Tibial artery (tissue), 4 donors: ENCODE results near the gene SYNPR.

Experiments used
- DNase-seq, 2 donors: peaks; one replicate each; pipeline ENCODE4 v3.0.0-alpha.2; 2019
- H3K27ac ChIP-seq, 2 donors: fragments of 200-600 bp; sonication (generic) in 1 of 2; 1 replicate in 1 of 2; 2 replicates in 1 of 2; pipeline ENCODE4 v1.5.1; 2018 to 2019; ENCODE audit warnings: mild to moderate bottlenecking in 1 of 2
- H3K27me3 ChIP-seq, 2 donors: fragments of 200-600 bp; sonication (generic) in 1 of 2; one replicate each; pipeline versions ENCODE4 v1.5.1 to v1.6.0; 2016 to 2019
- H3K36me3 ChIP-seq, 3 donors: fragments of 200-600 bp; sonication (generic) in 2 of 3; one replicate each; pipeline ENCODE4 v1.5.1; 2016 to 2019; ENCODE audit warnings: mild to moderate bottlenecking in 2 of 3
- H3K4me1 ChIP-seq, 4 donors: fragments of 200-600 bp; sonication (generic) in 2 of 4; 1 replicate in 3 of 4; 2 replicates in 1 of 4; pipeline ENCODE4 v1.5.1; 2016 to 2019
- H3K4me3 ChIP-seq, 2 donors: fragments of 200-600 bp; sonication (generic) in 1 of 2; 1 replicate in 1 of 2; 2 replicates in 1 of 2; pipeline ENCODE4 v1.5.1; 2018 to 2019; ENCODE audit warnings: mild to moderate bottlenecking in 2 of 2
- H3K9me3 ChIP-seq, 3 donors: fragments of 200-600 bp; sonication (generic) in 1 of 3; one replicate each; pipeline ENCODE4 v1.5.1; 2016 to 2019
- CTCF ChIP-seq, 2 experiments: fragments of 200-600 bp in 1 of 2; fragments of 450-650 bp in 1 of 2; IDR thresholded peaks; one replicate each; pipeline ENCODE4 v1.5.1; 2017 to 2019; ENCODE audit warnings: antibody characterized with exemption in 2 of 2, mild to moderate bottlenecking in 1 of 2, moderate library complexity in 1 of 2
- intact Hi-C: fragments of 100-400 bp; cut with DNase I; formaldehyde crosslinking; loops from one replicate; pipeline ENCODE4 v1.15.0; 2023; ENCODE audit warnings: low total_unique reads

The SYNPR gene

GRCh38 chr3:63478990-63479660 lies 201.0 kb downstream of the SYNPR start:
- intact Hi-C loops: no loop called here
- H3K27ac ChIP-seq: no peak overlapping the region
- H3K9me3 ChIP-seq: no peaks in the 10 kb centered on the region
- no peaks in the 10 kb centered on the region for H3K36me3 ChIP-seq
- TF ChIP-seq CTCF (IDR thresholded peaks at IDR 0.05): no peak
- no peaks in the 10 kb centered on the region for H3K4me1 ChIP-seq
- DNase-seq: no peak
- no peaks in the 10 kb centered on the region for H3K27me3 ChIP-seq
- H3K4me3 ChIP-seq: no peak overlapping the region

- no peak overlapping the region for H3K27ac ChIP-seq
- intact Hi-C loops: no loop called here
- TF ChIP-seq CTCF (IDR thresholded peaks at IDR 0.05): no peak
Observed at GRCh38 chr3:63479661-63480035, 201.5 kb downstream of the SYNPR start.

GRCh38 chr3:63481627-63482026 lies 203.5 kb downstream of the SYNPR start:
- intact Hi-C loops: no loop called here
- Histone ChIP-seq H3K27me3 (no peaks in the 10 kb centered on the region), H3K36me3 (no peaks in the 10 kb centered on the region), H3K27ac (no peak overlapping the region), H3K9me3 (no peaks in the 10 kb centered on the region), H3K4me1 (no peaks in the 10 kb centered on the region), H3K4me3 (no peak overlapping the region)
- TF ChIP-seq CTCF (IDR thresholded peaks at IDR 0.05): no peak
- DNase-seq: no peak

More at GRCh38 chr3:63479661-63480035, 201.5 kb downstream of the SYNPR start:
- Histone ChIP-seq H3K36me3 (no peaks in the 10 kb centered on the region), H3K4me1 (no peaks in the 10 kb centered on the region), H3K9me3 (no peaks in the 10 kb centered on the region), H3K27me3 (no peaks in the 10 kb centered on the region), H3K4me3 (no peak overlapping the region)
- no peak for DNase-seq

GRCh38 chr3:63482341-63482740 lies 204.2 kb downstream of the SYNPR start:
- DNase-seq: no peak
- intact Hi-C loops: no loop called here
- TF ChIP-seq CTCF (IDR thresholded peaks at IDR 0.05): no peak
- no peak overlapping the region for H3K27ac ChIP-seq
- H3K27me3 ChIP-seq: no peaks in the 10 kb centered on the region
- no peaks in the 10 kb centered on the region for H3K36me3 ChIP-seq
- no peaks in the 10 kb centered on the region for H3K9me3 ChIP-seq
- no peak overlapping the region for H3K4me3 ChIP-seq
- no peaks in the 10 kb centered on the region for H3K4me1 ChIP-seq

GRCh38 chr3:63492464-63492863 lies 214.4 kb downstream of the SYNPR start:
- Histone ChIP-seq H3K27me3 (no peaks in the 10 kb centered on the region), H3K36me3 (no peaks in the 10 kb centered on the region), H3K4me3 (no peak overlapping the region), H3K4me1 (no peaks in the 10 kb centered on the region), H3K27ac (no peak overlapping the region), H3K9me3 (no peaks in the 10 kb centered on the region)
- intact Hi-C loops: no loop called here
- no peak for DNase-seq
- TF ChIP-seq CTCF (IDR thresholded peaks at IDR 0.05): no peak

- H3K27me3 ChIP-seq: no peaks in the 10 kb centered on the region
- H3K4me3 ChIP-seq: no peak overlapping the region
- intact Hi-C loops: no loop called here
- H3K36me3 ChIP-seq: no peaks in the 10 kb centered on the region
- H3K4me1 ChIP-seq: no peaks in the 10 kb centered on the region
- no peak overlapping the region for H3K27ac ChIP-seq
- no peak for TF ChIP-seq CTCF (IDR thresholded peaks at IDR 0.05)
- no peaks in the 10 kb centered on the region for H3K9me3 ChIP-seq
- DNase-seq: no peak
Observed at GRCh38 chr3:63493101-63493500, 215.0 kb downstream of the SYNPR start.
